ENCODE data around the gene NISCH.

NISCH gene

GRCh38 chr3:52528586-52529375 is 73.4 kb downstream of the NISCH start:
- DNase-seq = peak; percentile 38

GRCh38 chr3:52529376-52530333 is 74.3 kb downstream of the NISCH start:
- no peak for DNase-seq

- peak; percentile 44 for DNase-seq
Measured at GRCh38 chr3:52530918-52531826, 75.8 kb downstream of the NISCH start.

- peak; percentile 34 for DNase-seq
Measured at GRCh38 chr3:52531860-52532516, 76.6 kb downstream of the NISCH start.

- peak; percentile 65 for DNase-seq
Measured at GRCh38 chr3:52532517-52532837, 77.1 kb downstream of the NISCH start.

GRCh38 chr3:52532838-52533622 is 77.6 kb downstream of the NISCH start:
- DNase-seq = peak; percentile 92

- peak; percentile 99 for DNase-seq
Measured at GRCh38 chr3:52533623-52534280, 78.3 kb downstream of the NISCH start, which contains the start of gene NT5DC2. Gene NT5DC2, minus strand, starts transcription at chr3:52533857. Its CDS starts 120 bp downstream, at chr3:52533737.

- DNase-seq = peak; percentile 48
Measured at GRCh38 chr3:52534281-52535183, 79.1 kb downstream of the NISCH start.

- DNase-seq = peak; percentile 33
Measured at GRCh38 chr3:52535411-52536111, 80.2 kb downstream of the NISCH start.

- DNase-seq = no peak
Measured at GRCh38 chr3:52536112-52536368, 80.6 kb downstream of the NISCH start.

GRCh38 chr3:52536369-52537164 is 81.2 kb downstream of the NISCH start, which contains the start of gene UQCC5:
Gene UQCC5, plus strand, starts transcription at chr3:52536605. Its CDS starts 151 bp downstream, at chr3:52536756.
- peak; percentile 100 for DNase-seq

- DNase-seq = no peak
Measured at GRCh38 chr3:52537165-52537620, 81.8 kb downstream of the NISCH start.

GRCh38 chr3:52537726-52538421 is 82.5 kb downstream of the NISCH start:
- DNase-seq = no peak

GRCh38 chr3:52539010-52539653 is 83.7 kb downstream of the NISCH start:
- no peak for DNase-seq

- DNase-seq = no peak
Measured at GRCh38 chr3:52541050-52541449, 85.6 kb downstream of the NISCH start.

Measured in 8988T (cell line).